ENCODE data around the gene IGSF9.

Gene IGSF9

GRCh38 chr1:159944623-159945455 lies 574 bp downstream of the IGSF9 start:
- ATAC-seq, result no peak

GRCh38 chr1:159943908-159944622 lies 1.3 kb downstream of the IGSF9 start:
- ATAC-seq, result no peak

GRCh38 chr1:159943278-159943640 lies 2.2 kb downstream of the IGSF9 start:
- ATAC-seq, result no peak

DNA sequence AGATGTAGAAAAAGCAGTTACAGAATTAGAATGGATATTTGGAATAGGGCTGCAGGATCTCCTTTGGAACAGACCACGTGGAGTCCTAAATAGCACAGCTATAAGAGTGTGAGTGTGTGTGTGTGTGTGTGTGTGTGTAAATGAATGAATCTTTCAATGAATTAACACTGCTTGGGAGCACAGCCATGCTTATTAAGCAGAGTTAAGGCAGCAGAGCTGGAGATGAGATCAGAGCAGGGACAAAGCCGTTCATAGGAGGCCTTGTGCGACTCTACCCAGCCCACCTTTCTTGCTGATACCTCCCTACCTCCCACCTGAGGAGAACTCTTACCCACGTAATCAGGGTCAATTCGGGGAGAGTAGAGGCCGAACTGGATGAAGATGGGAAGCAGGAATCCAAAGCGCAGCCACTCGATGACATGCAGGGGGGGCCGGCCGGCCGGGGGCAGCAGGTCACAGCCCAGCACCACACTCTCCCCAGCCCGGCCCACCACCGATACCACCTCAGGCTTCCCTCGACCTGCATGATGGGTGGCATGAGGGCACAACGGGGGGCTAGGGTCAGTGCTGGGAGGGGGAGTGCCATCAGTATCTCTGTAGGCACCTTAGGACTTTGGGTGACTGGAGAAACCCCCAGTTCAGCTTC lies 2.7 kb downstream of the IGSF9 start:
- no peak for ATAC-seq

DNA sequence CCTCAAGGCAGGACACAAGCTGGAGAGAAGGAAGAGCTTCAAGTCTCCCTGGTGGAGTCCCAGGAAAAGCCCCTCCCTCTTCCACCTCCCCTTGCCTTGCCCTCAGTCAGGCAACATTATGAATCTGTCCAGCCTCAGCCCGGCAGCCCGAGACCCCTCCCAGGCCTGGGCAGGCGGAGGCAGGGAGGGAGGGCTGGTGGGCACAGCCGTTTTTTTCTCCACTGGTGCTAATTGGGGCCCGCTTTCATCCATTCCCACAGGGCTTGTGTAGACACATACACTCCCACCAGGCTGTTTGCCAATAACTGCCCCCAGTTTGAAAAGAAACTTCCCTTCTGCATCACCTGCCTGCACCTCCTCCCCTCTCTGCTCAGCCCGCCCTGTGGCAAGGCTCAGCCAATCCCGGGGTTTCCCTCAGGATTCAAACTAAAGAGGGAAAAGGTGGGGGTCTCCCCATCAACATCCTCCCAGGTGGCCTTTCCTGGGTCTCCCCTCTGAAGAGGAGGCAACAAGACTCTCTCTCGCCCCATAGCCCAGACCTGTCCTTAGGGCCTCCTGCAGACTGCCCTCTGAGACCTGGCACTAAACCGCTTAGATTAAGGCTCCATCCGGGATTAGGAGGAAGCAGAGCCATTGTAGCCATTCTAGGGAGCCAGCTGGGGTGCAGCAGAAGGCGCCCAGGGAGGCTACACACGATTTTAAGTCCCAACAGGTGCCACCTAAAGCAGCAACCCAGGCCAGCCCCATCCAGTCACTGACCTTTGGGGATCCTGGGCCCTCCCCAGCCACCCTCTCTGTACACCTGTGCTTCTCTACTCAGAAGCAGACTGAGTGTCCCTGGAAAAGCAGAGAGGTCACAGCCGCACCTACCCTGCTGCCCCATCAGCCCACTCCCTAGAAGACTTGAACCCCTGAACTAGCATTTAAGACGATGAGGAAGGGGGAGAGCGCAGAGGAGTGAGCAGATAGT lies 3.5 kb downstream of the IGSF9 start:
- ATAC-seq, result no peak

- no peak for ATAC-seq
Observed at GRCh38 chr1:159941141-159941540, 4.3 kb downstream of the IGSF9 start.

GRCh38 chr1:159940006-159940620 lies 5.3 kb downstream of the IGSF9 start:
- ATAC-seq, result no peak

GRCh38 chr1:159939678-159940002 lies 5.8 kb downstream of the IGSF9 start:
- ATAC-seq, result no peak

- no peak for ATAC-seq
Observed at GRCh38 chr1:159938905-159939677, 6.3 kb downstream of the IGSF9 start.

GRCh38 chr1:159938211-159938852 lies 7.1 kb downstream of the IGSF9 start:
- peak in 1 of 2 donors; percentile 14 for ATAC-seq

- no peak for ATAC-seq
Observed at GRCh38 chr1:159937054-159937750, 8.2 kb downstream of the IGSF9 start.

DNA sequence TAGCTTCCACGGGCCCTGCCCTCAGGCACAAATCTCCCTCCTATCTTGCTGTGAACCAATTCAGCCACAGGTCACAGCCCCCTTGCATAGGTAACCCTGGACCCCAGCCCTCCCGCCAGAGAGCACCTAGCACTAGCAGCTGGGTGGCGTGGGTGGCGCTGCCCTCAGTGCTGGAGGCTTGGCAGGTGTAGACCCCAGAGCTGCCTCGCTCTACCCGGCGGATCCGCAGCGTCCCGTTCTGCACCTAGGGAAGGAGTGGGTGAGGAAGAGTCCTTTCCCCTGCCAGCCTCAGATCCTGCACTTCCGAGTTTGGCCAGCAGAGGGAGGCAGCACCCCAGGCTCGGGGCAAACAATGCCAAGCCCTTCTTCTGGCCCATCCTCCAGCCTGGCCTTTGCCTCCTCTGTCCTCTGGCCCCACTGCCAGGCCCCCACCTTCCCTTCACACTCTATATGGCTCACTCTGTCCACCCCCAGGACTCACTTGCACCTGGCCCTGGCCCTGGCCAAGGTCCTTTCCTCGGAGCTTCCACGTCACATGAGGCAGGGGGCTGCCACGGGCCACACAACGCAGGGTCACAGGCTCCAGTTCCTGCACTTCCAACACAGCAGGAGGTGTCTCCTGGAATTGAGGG lies 9.0 kb downstream of the IGSF9 start:
- peak; percentile 58 to 73 for ATAC-seq

GRCh38 chr1:159935719-159936272 lies 9.6 kb downstream of the IGSF9 start:
- ATAC-seq, result no peak

DNA sequence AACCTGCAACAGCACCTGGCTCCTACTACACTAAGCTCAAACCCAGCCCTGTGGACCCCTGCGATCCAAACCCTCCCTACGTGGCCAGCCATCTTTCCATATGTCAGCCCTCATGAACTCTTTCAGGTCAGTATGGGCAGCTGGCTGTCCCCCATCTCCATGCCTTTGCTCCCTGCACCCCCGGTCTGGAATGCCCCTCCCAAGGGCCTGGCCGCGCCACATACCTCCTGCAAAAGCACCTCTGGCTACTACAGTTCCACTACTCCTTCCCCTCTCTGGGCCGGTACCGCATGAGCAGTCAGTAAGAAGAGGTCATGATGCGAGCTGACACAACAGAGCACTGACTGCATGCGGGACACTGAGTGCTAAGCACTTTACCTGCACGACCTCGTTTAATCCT lies 10.1 kb downstream of the IGSF9 start:
- no peak for ATAC-seq

- no peak for ATAC-seq
Observed at GRCh38 chr1:159934136-159935039, 11.0 kb downstream of the IGSF9 start.

DNA sequence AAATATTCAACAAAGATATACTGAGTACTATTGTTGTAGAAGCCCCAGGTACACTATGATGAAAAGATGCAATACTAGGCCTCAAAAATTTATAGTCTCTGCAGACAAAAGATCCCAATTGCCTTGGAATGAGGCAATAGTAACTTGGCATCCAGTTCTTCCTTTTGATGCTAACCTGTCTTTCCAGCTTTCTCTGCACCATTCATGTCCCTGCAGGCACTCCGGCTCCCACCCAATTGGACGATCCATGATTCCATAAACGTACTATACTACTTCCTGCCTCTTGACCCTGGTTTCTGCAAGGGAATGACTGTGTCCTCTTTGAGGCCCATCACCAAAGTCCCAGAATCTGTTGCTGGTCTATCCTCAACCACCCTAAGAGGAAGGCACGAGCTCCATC lies 12.1 kb downstream of the IGSF9 start:
- no peak for ATAC-seq

DNA sequence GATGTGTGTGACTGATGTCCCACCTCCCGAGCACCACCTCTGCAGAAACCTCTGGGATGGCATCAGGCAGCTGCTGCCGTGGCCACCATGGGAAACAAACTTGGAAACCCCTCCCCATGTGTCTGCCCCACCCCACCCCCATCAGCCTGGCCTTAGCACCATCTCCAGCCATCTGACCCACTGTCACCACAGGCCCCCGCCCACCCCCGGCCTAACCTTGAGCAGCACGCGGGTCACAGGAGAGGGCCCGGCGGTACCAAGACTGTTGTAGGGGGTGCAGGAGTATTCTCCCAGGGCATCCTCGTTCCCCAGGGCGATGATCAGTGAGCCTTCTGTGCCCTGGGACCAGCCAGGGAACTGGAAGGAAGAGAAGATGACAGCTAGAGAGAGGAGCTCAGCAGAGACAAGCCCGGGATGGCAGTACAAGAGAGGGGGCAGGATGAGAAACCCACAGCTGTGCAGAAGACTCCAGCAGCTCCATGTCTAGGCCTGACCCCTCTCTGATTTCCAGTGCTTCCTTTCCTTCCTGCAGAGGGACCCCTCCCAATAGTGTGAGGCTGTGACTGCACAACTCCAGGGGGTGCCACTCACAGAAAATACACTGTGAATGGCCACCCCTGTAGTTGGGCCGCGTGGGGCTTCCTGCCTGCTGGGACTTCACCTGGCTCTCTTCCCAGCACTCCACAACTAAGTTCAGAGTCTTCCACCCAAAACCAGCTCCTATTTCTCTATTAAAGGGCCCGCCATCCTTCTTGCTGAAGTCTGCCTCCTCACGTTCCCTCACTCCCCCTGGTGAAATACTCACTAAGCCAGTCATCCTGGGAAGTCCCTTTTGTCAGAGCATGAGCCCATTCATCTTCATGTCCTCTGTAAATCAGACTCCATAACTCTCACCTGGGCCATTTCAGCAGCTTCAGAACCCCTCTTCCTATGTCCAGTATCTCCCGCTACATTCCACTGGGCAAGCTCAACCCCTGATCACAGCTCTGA lies 12.8 kb downstream of the IGSF9 start:
- ATAC-seq, result peak; percentile 32 to 34
